Epithelial cell of prostate (primary cell): ENCODE results near the gene SDS.

ENCODE experiments used
- DNase-seq: peaks from one replicate; pipeline ENCODE4 v3.0.0-alpha.2; 2011; ENCODE audit warnings: low read depth, low spot score
- H3K27ac ChIP-seq: fragments of 450-650 bp; 2 replicates; pipeline ENCODE4 v1.5.1; 2017; ENCODE audit warnings: mild to moderate bottlenecking

The SDS gene

DNA sequence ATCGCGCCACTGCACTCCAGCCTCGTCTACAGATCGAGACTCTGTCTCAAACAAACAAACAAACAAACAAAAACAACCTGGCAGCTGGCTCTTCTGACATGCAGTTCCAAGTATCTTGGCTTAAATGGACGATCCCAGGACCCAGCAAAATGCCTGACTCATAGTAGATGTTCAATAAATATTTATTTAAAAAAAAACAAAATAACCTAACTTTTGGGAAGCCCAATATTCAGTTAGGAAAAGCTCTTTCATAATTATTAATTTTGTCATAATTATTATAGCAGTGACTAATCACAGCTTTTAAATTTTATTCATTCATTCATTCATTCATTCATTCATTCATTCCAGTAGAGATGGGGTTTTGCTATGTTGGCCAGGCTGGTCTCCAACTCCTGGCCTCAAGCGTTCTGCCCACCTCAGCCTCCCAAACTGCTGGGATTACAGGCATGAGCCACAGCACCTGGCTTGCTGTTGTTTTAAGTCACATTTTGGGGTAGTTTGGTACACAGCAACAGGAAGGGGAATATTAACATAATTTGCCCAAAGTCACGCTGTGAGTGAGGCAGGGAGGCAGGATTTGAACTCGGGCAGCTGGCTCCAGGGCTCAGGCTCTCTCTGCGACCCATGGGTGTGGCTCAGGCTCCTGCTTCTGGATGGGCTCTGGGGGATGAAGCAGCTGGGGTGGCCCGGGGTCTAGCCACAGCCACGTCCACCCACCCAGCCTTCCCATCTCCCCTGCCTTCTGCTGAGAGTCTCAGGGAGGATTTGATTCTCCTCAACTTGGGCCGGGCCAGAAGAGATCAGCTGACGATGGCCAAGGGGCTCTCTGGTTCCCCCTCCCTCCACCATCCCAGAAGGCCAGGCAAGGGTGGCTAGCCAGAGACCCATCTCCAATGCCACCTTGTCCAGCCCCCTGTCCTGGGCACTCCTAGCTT lies 2.4 kb downstream of the SDS start:
- H3K27ac ChIP-seq: no peak overlapping the region
- no peak for DNase-seq

DNA sequence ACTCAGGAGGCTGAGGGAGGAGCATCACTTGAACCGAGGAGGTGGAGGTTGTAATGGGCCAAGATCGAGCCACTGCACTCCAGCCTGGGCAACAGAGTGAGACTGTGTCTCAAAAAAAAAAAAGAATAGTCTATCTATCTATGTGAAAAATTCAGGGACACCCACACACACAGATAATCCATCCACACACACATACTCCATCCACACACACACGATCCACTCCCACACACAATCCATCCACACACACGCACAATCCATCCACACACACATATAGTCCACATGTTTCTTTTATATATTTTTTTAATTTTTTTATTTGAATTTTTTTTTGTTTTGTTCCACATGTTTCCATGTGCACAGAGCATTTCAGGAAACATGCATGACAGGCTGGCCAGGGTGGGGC lies 3.3 kb downstream of the SDS start:
- no peak overlapping the region for H3K27ac ChIP-seq

DNA sequence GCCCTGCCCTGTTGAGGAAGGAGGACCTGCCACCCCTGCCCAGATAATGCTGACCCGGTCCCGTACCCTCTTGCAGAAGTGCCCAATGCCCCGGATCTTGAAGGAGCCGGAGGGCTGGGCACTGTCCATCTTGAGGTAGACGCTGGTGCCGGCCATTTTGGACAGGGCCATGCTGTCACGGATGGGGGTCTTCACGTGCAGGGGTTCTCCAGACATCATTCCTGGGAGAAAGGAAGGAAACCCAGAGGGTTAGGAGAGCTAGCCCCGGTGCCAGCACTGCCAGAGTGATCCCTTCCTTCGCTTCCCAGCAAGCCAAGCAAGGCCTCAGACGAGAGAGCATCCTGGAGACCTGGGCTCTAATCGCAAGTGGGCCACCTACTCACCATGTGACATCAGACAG lies 4.2 kb downstream of the SDS start:
- no peak for DNase-seq
- H3K27ac ChIP-seq: no peak overlapping the region

More for the DNA sequence above, 3.3 kb downstream of the SDS start:
- DNase-seq: no peak

DNA sequence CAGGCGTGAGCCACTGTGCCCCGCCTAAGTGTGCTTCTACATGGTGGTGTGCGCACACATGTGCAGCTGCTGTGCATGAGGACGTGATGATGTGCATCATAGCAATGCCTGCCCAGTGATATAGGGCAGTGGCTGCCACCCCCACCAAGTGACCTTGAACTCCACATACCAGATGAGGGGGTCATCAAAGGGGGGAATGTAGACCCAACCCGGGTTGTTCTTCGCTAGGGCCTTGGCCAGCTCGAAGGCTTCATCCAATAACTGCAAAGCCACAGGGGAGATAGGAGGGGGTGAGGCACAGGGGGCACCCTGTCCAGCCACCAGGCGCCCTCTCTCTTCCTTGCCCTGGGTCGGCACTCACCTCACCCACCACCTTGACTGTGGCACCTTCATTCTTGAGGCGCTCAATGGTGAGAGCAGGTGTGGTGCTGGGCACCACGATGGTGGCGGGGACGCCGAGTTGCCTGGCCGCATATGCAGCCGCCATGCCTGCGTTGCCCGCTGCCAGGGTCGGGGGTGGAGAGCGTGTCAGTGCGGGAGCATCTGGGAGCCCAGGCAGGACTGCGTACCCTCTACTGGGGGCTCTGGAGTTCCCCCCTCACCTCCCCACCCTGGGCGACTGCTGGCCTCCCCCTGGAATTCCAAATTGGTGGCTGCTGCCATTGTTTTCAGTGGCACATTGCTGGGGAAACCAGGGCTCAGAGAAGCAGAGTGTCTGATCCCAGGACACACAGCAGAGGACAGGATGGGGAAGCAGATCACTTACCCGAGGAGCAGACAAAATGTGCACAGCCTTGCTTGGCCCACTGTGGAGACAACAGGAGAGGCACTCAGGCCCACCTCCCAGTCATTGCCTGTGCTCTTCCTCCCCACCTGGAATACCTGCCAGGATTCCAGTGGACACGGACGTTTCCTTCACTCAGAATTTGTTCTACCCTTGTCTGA lies 5.1 kb downstream of the SDS start:
- DNase-seq: no peak

DNA sequence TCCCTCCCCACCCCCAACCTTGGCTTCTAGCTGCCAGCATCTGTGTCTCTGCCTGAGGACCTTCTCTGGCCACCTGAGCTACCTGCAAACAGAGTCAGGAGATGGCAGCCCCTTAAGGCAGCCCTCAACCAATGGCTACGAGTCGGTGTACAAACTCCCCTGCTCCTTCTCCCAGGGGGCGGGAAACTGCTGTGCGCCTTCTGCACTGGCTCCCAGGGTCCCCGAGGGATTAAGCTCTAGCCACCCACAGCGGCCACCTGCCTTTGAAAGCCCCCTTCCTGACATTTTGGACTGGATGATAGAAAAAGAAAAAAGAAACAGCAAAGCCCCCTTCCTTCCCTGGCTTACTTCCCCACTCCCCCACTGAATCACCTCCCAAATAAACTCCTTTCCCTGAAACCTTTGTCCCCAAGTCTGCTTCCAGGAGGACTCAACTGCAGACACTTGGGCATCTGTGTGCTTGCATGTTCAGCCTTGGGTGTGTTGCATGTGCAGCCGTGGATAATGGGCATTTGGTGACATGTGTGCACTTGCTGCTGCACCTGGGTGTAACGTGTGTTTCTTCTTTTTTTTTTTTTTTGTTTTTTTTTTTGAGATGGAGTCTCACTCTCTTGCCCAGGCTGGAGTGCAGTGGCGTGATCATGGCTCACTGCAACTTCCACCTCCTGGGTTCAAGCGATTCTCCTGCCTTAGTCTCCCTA lies 6.0 kb downstream of the SDS start:
- H3K27ac ChIP-seq: no peak overlapping the region
- no peak for DNase-seq

More for the DNA sequence above, 5.1 kb downstream of the SDS start:
- H3K27ac ChIP-seq: no peak overlapping the region

DNA sequence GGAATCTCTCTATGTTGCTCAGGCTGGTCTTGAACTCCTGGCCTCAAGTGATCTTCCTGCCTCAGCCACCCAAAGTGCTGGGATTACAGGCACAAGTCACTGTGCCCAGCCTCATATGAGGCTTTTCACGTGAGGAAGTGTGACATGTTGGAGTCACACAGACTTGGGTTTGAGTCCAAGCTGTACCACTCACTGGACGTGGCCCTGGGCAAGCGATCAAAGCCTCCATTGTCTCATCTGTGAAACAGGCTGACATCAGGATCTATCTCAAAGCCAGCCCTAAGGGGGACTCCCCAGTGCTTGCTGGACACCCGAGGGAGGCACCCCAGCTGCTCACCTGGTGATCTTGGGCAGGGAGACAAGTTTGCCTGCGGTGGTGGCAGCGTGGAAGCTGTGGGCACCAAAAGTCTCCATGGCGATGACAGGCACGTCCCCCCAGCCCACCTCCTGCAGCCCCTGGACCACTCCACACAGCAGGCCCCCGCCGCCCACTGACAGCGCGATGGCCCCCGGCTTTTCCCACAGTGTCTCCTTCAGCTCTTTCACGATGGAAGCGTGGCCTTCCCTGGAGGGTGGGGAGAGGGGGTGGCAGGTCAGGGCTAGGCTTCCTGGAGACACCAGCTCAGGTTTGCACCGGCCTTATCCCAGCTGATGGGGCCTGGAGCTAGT lies 6.7 kb downstream of the SDS start:
- DNase-seq: no peak
- H3K27ac ChIP-seq: no peak overlapping the region

DNA sequence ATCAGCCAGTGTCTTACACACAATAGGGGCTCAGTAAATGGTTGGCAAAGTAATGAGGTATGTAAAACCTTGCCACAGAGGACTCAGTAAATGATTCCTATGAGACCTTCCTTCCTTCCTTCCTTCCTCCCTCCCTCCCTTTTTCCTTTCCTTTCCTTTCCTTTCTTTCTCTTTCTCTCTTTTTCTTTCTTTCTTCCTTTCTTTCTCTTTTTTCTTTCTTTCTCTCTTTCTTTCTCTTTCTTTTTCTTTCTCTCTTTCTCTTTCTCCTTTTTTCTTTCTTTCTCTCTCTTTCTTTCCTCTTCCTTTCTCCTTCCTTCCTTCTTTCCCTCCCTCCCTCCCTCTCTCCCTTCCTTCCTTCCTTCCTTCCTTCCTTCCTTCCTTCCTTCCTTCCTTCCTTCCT lies 7.5 kb downstream of the SDS start:
- no peak for DNase-seq
- no peak overlapping the region for H3K27ac ChIP-seq

DNA sequence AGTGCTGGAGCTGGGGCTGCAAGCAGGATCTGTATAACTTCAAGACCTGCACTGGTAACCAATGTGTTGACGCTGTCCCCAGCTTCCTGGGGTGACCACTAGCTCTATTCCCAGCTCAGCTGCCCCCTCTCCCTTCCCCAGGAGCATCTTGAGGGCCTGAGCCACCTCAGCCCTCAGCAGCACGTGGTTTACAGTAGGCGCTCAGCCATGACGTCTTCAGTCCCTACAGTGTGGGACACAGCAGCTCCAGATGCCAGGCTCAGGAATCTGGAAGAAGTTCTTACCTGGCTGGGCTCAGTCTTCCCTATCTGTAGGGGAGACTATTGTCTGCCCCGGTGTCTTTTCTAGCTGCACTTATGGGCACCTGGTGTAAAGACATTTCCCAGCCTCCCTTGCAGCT lies 8.6 kb downstream of the SDS start:
- DNase-seq: no peak

DNA sequence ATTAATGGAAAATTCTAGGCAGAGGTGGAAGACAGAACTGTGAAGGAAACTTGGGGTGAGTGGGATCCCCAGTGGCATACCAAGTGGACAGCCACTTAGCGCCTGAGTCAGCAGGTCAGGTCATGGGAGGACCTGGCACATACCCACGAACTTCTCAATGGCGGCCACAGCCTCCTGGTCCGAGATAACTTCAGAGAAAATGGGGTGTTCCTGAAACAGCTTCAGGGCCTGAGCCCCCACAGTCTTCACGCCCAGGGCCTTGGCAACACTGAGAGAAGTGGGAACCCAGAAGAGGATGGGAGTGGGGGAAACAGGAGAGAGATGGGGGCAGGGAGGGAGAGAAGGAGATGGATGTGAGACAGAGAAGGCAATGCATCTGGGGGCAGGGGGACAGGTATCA lies 9.9 kb downstream of the SDS start:
- H3K27ac ChIP-seq: no peak overlapping the region
- no peak for DNase-seq

More for the DNA sequence above, 8.6 kb downstream of the SDS start:
- H3K27ac ChIP-seq: no peak overlapping the region

DNA sequence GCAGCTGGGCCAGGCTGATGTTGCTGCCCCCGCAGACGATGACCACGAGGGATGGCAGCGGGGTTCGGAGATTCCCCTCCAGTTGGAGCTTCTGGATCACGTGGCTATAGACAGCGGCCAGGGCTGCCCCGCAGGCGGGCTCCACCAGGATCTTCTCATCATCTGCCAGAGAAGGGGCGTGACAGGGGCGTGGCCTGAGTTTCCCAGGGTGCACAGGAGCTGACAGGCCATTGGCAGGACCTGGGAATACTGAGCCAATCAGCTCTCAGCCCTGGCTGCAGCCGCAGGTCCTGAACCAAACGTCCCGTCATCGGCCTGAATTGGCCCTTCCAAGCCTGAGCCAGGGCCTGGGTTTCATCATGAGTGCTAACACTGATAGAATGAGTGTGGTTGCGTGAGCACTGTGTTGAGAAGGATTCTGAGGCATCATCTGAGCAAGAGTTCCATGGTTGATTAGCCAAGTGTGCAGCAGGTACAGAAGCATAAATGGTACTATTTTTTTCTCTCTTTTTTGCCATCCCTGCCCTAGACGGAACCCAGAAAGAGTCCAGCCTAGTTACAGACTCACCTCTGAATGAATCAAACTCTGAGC lies 10.6 kb downstream of the SDS start:
- no peak for DNase-seq
- no peak overlapping the region for H3K27ac ChIP-seq

DNA sequence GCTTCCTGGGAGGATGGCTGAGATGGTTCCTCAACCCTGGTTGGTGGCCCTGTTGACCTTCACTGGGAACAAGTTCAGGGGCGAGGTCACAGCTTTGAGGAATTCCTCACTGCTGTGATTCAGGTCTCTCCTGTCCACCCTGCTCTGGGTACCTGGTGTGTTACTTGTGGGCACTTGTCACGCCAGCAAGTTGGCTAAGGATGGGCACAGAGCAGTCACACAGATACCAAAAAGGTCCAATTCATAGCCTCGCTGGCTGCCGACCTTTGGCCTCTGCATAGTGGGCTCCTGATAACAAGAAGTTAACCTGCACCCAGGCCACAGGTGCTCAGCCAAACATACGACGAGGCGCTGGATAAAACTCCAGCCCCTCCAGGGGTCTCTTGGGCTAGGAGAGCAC lies 11.2 kb downstream of the SDS start:
- H3K27ac ChIP-seq: no peak overlapping the region
- DNase-seq: no peak

DNA sequence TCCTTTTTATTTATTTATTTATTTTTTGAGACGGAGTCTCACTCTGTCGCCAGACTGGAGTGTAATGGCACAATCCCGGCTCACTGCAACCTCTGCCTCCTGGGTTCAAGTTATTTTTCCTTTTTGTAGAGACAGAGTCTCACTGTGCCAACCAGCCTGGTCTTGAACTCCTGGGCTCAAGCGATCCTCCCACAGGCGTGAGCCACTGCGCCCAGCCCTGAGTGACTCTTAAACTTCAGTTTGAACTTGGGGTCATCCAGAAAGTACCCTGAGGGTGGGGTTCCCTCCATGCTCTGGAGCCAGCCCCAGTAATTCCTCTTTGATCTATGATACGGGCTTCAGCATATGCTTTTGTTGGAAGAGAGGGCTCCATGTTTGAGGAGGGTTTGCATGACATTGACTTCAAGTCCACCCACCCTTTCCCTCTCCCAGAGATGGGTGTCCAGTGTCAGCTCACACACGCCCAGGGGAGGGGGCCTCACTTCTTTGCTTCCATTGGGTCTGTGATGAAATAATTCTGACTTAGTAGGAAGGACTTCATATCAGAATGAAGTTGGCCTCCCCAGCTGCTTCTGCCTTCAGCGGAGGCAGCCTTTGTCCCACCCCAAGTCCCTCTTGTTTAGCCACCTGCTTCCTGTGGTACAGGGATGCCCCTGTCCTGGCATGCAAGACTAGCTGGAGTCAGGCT lies 11.9 kb downstream of the SDS start:
- no peak overlapping the region for H3K27ac ChIP-seq
- DNase-seq: no peak

DNA sequence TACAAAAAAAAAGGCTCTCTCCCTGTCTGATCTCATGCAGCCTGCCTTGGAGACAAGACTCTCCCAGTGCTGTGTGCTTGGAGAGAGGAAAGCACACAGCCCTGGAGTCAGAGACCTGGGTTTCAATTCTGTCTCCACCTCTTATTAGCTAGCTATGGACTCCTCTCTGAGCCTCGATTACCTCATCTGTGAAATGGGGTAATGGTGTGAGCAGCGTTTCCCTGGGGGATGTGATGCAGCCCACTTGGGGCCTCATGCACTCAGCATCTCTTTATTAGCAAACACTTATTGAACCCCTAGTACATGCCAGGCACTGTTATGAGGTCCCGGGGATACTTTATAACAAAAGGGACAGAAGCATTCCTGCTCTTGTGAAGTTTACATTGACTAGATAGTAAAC lies 12.5 kb downstream of the SDS start:
- DNase-seq: no peak
- H3K27ac ChIP-seq: no peak overlapping the region

DNA sequence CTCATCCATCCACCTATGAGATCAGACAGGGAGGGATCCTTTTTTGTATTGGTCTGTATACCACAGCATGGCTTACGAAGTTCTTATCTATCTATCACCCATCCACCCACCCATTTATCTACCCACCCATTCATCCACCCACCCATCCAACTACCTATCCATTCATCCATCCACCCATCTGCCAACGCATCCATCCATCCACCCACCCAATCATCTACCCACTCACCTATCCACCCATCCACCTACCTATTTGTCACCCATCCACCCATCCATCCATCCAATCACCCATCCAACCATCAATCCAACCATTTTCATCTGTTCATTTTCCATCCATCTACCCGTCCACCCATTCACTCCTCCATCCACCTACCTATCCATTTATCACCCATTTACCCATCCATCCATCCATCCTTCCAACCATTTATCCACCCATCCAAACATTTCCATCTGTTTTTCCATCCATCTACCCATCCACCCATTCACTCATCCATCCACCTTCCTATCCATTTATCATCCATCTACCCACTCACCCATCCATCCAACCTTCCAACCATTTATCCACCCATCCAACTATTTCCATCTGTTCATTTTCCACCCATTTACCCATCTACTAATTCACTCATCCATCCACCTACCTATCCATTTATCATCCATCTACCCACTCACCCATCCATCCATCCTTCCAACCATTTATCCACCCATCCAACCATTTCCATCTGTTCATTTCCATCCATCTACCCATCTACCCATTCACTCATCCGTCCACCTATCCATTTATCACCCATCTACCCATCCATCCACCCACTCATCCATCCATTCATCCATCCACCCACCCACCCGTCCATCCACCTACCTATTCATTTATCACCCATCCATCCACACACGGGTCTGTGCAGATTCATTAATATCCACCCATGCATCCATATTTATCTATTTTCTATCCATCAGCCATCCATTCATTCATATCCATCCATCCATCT lies 13.3 kb downstream of the SDS start:
- H3K27ac ChIP-seq: no peak overlapping the region
- no peak for DNase-seq

DNA sequence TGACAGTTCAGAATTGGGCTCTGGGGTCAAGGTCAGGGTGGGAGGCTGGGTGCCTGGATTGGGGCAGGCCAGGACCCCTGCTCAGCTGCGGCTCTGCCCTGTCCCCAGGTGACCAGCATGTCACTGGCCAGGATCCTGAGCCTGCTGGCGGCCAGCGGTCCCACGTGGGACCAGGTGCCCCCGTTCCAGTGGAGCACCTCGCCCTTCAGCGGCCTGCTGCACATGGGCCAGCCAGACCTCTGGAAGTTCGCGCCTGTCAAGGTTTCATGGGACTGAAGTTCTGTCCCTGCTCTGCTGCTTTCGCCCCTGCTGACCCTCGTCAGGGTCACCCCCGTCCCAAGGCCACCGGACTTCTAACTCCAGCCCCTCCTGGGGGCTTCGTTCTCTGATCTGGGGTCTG lies 15.3 kb downstream of the SDS start:
- no peak for DNase-seq
- H3K27ac ChIP-seq: no peak overlapping the region

DNA sequence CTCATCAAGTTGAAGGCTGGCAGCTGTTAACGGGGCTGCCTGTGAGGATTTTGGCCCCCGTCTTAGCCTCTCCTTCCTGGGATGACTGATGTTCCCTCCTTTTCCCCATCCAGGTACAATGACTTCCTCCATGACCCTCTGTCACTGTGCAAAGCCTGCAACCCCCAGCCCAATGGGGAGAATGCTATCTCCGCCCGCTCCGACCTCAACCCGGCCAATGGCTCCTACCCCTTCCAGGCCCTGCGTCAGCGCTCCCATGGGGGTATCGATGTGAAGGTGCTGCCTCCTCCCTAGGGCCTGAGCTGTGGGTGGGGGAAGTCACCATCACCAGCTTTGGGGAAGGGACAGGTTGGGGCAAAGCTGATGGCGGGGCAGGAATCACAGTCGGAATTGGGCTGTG lies 16.1 kb downstream of the SDS start:
- DNase-seq: no peak
- no peak overlapping the region for H3K27ac ChIP-seq

DNA sequence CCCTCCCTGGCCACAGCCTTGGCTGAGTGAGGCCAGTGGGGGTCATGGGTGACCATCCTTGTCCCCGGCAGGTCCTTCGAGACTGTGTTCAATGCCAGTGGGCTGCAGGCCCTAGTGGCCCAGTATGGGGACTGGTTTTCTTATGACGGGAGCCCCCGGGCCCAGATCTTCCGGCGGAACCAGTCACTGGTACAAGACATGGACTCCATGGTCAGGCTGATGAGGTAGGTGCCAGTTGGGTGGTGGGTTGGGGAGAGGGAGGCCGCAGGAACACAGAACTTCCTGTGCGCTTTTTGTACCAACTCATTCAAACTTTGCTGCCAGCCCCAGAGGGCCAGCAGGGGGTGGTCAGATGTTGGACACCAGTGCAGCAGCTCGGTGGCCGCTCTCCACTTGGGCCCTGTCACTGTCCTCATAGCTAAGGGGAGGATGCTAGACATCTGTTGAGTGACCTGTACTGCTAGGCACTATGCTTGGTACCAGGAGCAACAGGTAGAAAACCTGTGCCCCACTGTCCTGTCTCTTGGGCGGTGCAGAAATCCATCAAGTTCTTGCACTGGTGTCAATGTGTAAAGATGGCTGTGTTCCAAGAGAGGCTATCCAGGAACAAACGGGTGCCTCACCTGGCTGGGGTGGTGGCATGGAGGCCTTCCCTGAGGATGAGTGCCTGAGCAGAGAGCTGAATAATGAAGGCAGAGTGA lies 16.7 kb downstream of the SDS start:
- DNase-seq: no peak
- no peak overlapping the region for H3K27ac ChIP-seq
